ENCODE data around the gene CITED2. TPM values are rescaled to one million over a fixed set of nuclear protein-coding genes. Genes with fewer than 3 reads are reported as not detected.

The CITED2 gene
- total RNA-seq, 1 donor from 2014 or later: 222 TPM

DNA sequence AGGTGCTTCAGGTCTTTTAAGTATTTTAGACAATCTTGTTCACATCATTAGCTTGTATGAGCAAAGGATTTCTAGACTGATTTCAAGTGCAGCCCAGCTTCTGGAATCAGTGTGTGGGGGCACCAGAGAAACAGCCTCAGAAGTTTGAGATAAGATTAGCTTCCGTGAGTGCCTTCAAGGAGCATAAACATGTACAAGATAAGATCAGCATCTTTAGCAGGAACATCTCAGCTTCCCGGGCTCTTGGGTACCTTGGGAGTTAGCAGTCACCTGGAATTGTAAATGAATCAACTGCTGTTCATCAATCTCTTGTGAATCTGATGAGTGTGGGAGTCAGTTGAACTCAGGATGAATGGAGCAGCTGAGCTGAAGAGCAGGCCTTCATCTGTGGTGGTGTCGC lies 12.0 kb upstream of the CITED2 start:
- TF ChIP-seq EZH2 (IDR thresholded peaks at IDR 0.05) (no peak), CTCF (IDR thresholded peaks at IDR 0.05) (no peak), EZH2phosphoT487 (IDR thresholded peaks at IDR 0.05) (no peak)

GRCh38 chr6:139381216-139381865 lies 6.9 kb upstream of the CITED2 start:
- peaks cover 8% of the 10 kb centered on the region for H3K4me1 ChIP-seq
- no peak for DNase-seq (ENCODE audit: low spot score)
- Mint-ChIP-seq H3K4me3 (no peak overlapping the region), H3K9me3 (peaks cover 15% of the 10 kb centered on the region), H3K36me3 (peaks cover 4% of the 10 kb centered on the region), H3K4me1 (peaks cover 10% of the 10 kb centered on the region), H3K27me3 (ENCODE audit: insufficient read depth, low read depth) (no peaks in the 10 kb centered on the region), H3K27ac (no peak overlapping the region)
- H3K79me2 ChIP-seq (ENCODE audit: low read depth): peaks cover 11% of the 10 kb centered on the region
- H3K27me3 ChIP-seq: no peaks in the 10 kb centered on the region
- no peaks in the 10 kb centered on the region for H3K9me3 ChIP-seq (ENCODE audit: low read depth)
- TF ChIP-seq CTCF (IDR thresholded peaks at IDR 0.05) (no peak), EZH2 (IDR thresholded peaks at IDR 0.05) (no peak), EZH2phosphoT487 (IDR thresholded peaks at IDR 0.05) (no peak)
- no peak overlapping the region for H2AFZ ChIP-seq (replicated peaks)
- peaks cover 9% of the 10 kb centered on the region for H3F3A ChIP-seq (ENCODE audit: low read depth)
- H3K9ac ChIP-seq: no peak overlapping the region
- H4K20me1 ChIP-seq (ENCODE audit: low read depth): no peaks in the 10 kb centered on the region
- H3K4me2 ChIP-seq: no peak overlapping the region
- H3K27ac ChIP-seq: no peak overlapping the region
- H3K4me3 ChIP-seq: no peak overlapping the region
- H3K36me3 ChIP-seq: no peaks in the 10 kb centered on the region

More for the DNA sequence above, 12.0 kb upstream of the CITED2 start:
- Mint-ChIP-seq H3K9me3 (peaks cover 8% of the 10 kb centered on the region), H3K27ac (no peak overlapping the region), H3K4me3 (no peak overlapping the region), H3K4me1 (peaks cover 14% of the 10 kb centered on the region), H3K36me3 (peaks cover 4% of the 10 kb centered on the region), H3K27me3 (ENCODE audit: insufficient read depth, low read depth) (peaks cover 4% of the 10 kb centered on the region)
- H3K27ac ChIP-seq: no peak overlapping the region
- no peak overlapping the region for H2AFZ ChIP-seq (replicated peaks)
- H4K20me1 ChIP-seq (ENCODE audit: low read depth): no peaks in the 10 kb centered on the region
- no peaks in the 10 kb centered on the region for H3K4me1 ChIP-seq
- H3K4me3 ChIP-seq: no peak overlapping the region
- H3K9me3 ChIP-seq (ENCODE audit: low read depth): no peaks in the 10 kb centered on the region
- no peaks in the 10 kb centered on the region for H3K79me2 ChIP-seq (ENCODE audit: low read depth)
- DNase-seq (ENCODE audit: low spot score): no peak
- H3K4me2 ChIP-seq: no peak overlapping the region
- no peaks in the 10 kb centered on the region for H3F3A ChIP-seq (ENCODE audit: low read depth)
- no peaks in the 10 kb centered on the region for H3K27me3 ChIP-seq
- no peaks in the 10 kb centered on the region for H3K36me3 ChIP-seq
- H3K9ac ChIP-seq: no peak overlapping the region

DNA sequence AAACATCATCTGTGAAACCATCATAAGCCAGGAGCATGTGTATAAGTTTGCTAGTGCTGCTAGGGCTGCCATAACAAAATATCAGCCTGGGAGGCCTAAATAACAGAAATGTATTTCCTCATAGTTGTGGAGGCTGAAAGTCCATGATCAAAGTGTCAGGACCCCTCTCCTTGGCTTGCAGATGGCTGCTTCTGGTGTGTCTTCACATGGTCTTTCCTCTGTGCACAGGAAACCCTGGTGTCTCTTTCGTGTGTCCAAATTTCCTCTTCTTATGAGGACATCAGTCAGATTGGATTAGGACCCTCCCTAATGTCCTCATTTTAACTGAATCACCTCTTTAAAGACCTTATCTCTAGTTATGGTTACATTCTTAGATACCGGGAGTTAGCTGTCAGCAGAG lies 6.2 kb upstream of the CITED2 start:
- no peak overlapping the region for H3K4me3 ChIP-seq
- no peak overlapping the region for H3K27ac ChIP-seq
- no peak for DNase-seq (ENCODE audit: low spot score)
- no peaks in the 10 kb centered on the region for H3K27me3 ChIP-seq
- no peak overlapping the region for H2AFZ ChIP-seq (replicated peaks)
- no peak overlapping the region for H3K4me2 ChIP-seq
- no peaks in the 10 kb centered on the region for H3K36me3 ChIP-seq
- H4K20me1 ChIP-seq (ENCODE audit: low read depth): no peaks in the 10 kb centered on the region
- Mint-ChIP-seq H3K4me1 (peaks cover 14% of the 10 kb centered on the region), H3K4me3 (no peak overlapping the region), H3K36me3 (peaks cover 4% of the 10 kb centered on the region), H3K27me3 (ENCODE audit: insufficient read depth, low read depth) (no peaks in the 10 kb centered on the region), H3K27ac (no peak overlapping the region), H3K9me3 (peaks cover 15% of the 10 kb centered on the region)
- no peak overlapping the region for H3K9ac ChIP-seq
- TF ChIP-seq EZH2 (IDR thresholded peaks at IDR 0.05) (no peak), EZH2phosphoT487 (IDR thresholded peaks at IDR 0.05) (no peak), CTCF (IDR thresholded peaks at IDR 0.05) (no peak)
- H3F3A ChIP-seq (ENCODE audit: low read depth): peaks cover 17% of the 10 kb centered on the region
- peaks cover 17% of the 10 kb centered on the region for H3K79me2 ChIP-seq (ENCODE audit: low read depth)
- H3K9me3 ChIP-seq (ENCODE audit: low read depth): no peaks in the 10 kb centered on the region
- H3K4me1 ChIP-seq: peaks cover 13% of the 10 kb centered on the region

Measured in neural progenitor cell (in vitro differentiated cells).